Measurements from ENCODE around the gene ACOX3. TPM values are rescaled to one million over a fixed set of nuclear protein-coding genes. Genes with fewer than 3 reads are reported as not detected.

Gene ACOX3
- total RNA-seq, 4 donors from 2014 or later = 42.3 to 86.2 (median 50.3) TPM

- no peak for DNase-seq
- intact Hi-C loops (cut with DNase I) = no loop called here
- H3K9me3 ChIP-seq = no peaks in the 10 kb centered on the region
- peak overlapping the region; percentile 92 to 99 (median 96) for H3K27ac ChIP-seq
- TF ChIP-seq POLR2A (IDR thresholded peaks at IDR 0.05) (no peak), CTCF (IDR thresholded peaks at IDR 0.05) (no peak)
- H3K4me3 ChIP-seq = peak overlapping the region; percentile 77 to 97 (median 82)
- H3K4me1 ChIP-seq = peaks cover 19 to 85% (median 46%) of the 10 kb centered on the region in 3 donors
- H3K27me3 ChIP-seq = no peaks in the 10 kb centered on the region
- WGBS, 2 donors = 13 to 18% methylated on average over 12 of the region's 12 CpGs
- peaks cover 0 to 7% (median 0%) of the 10 kb centered on the region in 3 donors for H3K36me3 ChIP-seq
These were observed 520 bp downstream of the ACOX3 start for GRCh38 chr4:8439914-8440491.

DNA sequence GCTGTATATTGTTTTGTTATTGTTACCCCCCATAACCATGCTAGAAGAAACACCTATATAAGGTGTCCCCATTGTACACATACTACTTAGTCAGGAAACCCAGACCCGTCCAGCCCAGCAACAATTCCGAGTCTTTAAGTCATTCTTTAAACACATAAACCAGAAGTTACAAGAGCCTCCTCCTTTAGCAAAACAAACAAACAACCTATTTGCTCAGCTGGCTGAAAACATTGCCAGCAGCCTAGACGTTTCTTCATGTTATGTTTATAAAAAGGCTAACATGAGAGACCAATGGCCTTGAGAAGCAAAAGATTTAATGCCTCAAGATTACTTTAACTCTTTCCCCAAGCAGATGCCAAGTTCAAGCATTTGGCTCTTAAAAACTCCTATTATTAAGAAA lies 1.4 kb downstream of the ACOX3 start:
- Histone ChIP-seq H3K4me1 (peaks cover 21 to 92% (median 46%) of the 10 kb centered on the region in 3 donors), H3K9me3 (no peaks in the 10 kb centered on the region), H3K27me3 (no peaks in the 10 kb centered on the region), H3K27ac (peak overlapping the region; percentile 92 to 99 (median 96)), H3K36me3 (no peaks in the 10 kb centered on the region), H3K4me3 (peak overlapping the region in 3 of 4 donors; percentile 81 to 97 (median 83))
- WGBS, 2 donors = 37 to 39% methylated on average over 3 of the region's 3 CpGs
- intact Hi-C loops (cut with DNase I) = no loop called here
- TF ChIP-seq POLR2A (IDR thresholded peaks at IDR 0.05) = no peak
- no peak for TF ChIP-seq CTCF (IDR thresholded peaks at IDR 0.05)
- no peak for DNase-seq

GRCh38 chr4:8438743-8439142 lies 1.8 kb downstream of the ACOX3 start:
- peaks cover 22 to 92% (median 46%) of the 10 kb centered on the region in 3 donors for H3K4me1 ChIP-seq
- H3K27ac ChIP-seq = peak overlapping the region; percentile 50 to 98 (median 94)
- H3K27me3 ChIP-seq = no peaks in the 10 kb centered on the region
- 64 to 74% methylated on average over 8 to 9 of the region's 11 CpGs for WGBS, 2 donors
- H3K9me3 ChIP-seq = no peaks in the 10 kb centered on the region
- no peak for DNase-seq
- H3K36me3 ChIP-seq = no peaks in the 10 kb centered on the region
- intact Hi-C loops (cut with DNase I) = no loop called here
- no peak for TF ChIP-seq CTCF (IDR thresholded peaks at IDR 0.05)
- no peak for TF ChIP-seq POLR2A (IDR thresholded peaks at IDR 0.05)
- peak overlapping the region in 2 of 4 donors; percentile 19 to 83 for H3K4me3 ChIP-seq

GRCh38 chr4:8437281-8437680 lies 3.2 kb downstream of the ACOX3 start:
- intact Hi-C loops (cut with DNase I) = no loop called here
- Histone ChIP-seq H3K4me1 (peaks cover 22 to 92% (median 40%) of the 10 kb centered on the region in 3 donors), H3K4me3 (peak overlapping the region in 3 of 4 donors; percentile 33 to 83 (median 38)), H3K9me3 (no peaks in the 10 kb centered on the region), H3K27me3 (no peaks in the 10 kb centered on the region), H3K27ac (peak overlapping the region; percentile 67 to 98 (median 94)), H3K36me3 (no peaks in the 10 kb centered on the region)
- WGBS, 2 donors = 28 to 33% methylated on average over 13 of the region's 13 CpGs
- no peak for DNase-seq
- TF ChIP-seq CTCF (IDR thresholded peaks at IDR 0.05) (peak in 3 of 6 experiments; percentile 45 to 61 (median 45)), POLR2A (IDR thresholded peaks at IDR 0.05) (no peak)

DNA sequence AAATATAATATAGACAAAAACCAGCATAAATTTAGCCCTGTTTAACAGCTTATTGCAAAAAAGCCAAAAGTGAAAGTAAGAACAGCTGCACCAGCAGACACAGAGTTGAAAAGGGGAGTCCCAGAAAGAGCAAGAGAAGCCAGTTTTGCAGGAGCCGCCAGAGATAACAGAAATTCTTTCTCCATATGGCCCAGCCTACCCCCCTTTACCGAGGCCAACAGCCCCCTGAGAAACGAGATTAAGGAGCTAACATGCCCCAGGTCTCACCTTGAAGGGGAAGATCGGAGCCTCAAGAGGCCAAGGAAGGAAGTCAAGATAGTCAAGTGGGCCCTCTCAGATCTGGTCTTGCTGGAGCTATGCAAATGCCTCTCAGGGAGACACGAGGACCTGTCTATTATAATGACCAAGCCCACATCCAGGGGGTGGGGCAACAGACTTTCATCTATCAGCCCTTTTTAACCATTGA lies 4.8 kb downstream of the ACOX3 start:
- peaks cover 15 to 90% (median 29%) of the 10 kb centered on the region in 3 donors for H3K4me1 ChIP-seq

More for the DNA sequence above, 4.8 kb downstream of the ACOX3 start:
- Histone ChIP-seq H3K27ac (peak overlapping the region; percentile 36 to 98 (median 84)), H3K9me3 (no peaks in the 10 kb centered on the region), H3K36me3 (peaks cover 0 to 13% (median 0%) of the 10 kb centered on the region in 3 donors), H3K4me3 (peak overlapping the region; percentile 26 to 57 (median 50)), H3K27me3 (no peaks in the 10 kb centered on the region)
- TF ChIP-seq CTCF (IDR thresholded peaks at IDR 0.05) (no peak), POLR2A (IDR thresholded peaks at IDR 0.05) (no peak)
- intact Hi-C loops (cut with DNase I) = no loop called here
- 10 to 28% methylated on average over 5 of the region's 5 CpGs for WGBS, 2 donors
- no peak for DNase-seq
